ENCODE data around the gene FBXL16. TPM values are rescaled to one million over a fixed set of nuclear protein-coding genes. Genes with fewer than 3 reads are reported as not detected.

Gene FBXL16
- total and polyA plus RNA-seq, 8 donors = 0.60 to 17.7 (median 2.3) TPM

DNA sequence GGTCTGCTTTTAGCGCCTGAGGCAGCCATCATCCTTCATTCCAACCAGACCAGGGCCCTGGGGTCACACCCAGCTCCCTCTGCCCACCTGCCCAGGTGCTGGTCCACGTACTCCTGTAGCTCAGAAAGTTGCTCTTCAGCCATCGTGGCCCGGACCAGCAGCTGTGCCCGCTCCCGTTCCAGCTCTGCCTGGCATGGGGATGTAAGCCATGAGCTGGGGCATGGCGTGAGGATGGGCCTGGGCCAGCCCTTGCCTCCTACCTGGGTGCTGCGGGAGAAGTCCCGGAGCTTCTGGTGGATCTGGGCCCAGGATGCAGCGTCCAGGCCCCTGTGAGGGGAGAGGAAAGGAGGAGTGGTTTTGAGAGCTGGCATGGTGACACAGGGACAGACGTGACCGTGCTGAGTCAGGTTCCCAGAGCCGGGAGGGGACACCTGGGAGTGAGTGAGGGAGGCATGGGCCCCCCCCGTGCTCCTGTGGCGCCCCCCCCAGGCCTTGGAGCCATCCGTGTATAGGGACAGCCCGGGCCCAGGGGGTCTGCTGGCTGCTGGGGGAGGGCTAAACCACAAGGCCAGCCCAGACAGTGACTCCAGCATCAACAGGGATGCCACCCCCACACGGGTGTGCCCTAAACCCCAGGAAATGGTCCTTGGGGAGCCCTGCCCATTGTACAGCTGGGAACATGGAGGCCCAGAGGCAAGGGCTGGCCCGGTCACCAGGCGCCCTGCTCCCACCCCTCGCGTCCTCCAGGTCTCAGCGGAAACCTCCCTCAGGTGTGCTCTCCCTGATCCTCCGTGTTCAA is 17.4 kb upstream of the FBXL16 start:
- FAIRE-seq = no peak
- TF ChIP-seq, protein P1, sequence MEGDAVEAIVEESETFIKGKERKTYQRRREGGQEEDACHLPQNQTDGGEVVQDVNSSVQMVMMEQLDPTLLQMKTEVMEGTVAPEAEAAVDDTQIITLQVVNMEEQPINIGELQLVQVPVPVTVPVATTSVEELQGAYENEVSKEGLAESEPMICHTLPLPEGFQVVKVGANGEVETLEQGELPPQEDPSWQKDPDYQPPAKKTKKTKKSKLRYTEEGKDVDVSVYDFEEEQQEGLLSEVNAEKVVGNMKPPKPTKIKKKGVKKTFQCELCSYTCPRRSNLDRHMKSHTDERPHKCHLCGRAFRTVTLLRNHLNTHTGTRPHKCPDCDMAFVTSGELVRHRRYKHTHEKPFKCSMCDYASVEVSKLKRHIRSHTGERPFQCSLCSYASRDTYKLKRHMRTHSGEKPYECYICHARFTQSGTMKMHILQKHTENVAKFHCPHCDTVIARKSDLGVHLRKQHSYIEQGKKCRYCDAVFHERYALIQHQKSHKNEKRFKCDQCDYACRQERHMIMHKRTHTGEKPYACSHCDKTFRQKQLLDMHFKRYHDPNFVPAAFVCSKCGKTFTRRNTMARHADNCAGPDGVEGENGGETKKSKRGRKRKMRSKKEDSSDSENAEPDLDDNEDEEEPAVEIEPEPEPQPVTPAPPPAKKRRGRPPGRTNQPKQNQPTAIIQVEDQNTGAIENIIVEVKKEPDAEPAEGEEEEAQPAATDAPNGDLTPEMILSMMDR (IDR thresholded peaks at IDR 0.05) = no peak
- 84% methylated on average over 22 to 24 of the region's 24 CpGs for WGBS, 2 donors

DNA sequence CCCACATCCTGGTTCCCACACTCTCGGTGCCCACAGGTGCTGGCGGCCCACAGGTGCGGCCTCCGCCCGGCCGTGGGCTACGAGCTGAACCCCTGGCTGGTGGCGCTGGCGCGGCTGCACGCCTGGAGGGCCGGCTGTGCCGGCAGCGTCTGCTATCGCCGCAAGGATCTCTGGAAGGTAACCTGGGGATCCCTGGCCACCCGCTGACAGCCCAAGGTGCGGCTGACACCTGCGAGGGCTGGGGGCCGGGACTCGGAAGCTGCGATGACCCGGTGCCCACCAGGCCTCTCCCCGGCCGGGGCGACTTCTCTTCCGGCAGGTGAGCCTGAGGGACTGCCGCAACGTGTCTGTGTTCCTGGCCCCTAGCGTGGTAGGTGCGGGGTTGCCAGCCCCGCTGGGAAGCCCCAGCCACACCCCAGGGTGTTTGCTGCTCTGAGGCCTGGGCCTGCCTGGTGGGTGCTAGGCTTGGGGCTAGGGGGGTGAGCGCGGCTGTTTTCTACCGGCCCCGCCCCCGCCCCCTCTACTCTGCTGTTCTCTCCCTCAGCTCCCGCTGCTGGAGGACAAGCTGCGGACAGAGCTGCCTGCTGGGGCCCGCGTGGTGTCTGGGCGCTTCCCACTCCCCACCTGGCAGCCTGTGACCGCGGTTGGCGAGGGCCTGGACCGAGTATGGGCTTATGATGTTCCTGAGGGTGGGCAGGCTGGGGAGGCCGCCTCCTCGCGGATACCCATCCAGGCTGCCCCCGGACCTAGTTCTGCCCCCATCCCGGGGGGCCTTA is 16.4 kb upstream of the FBXL16 start:
- no peaks in the 10 kb centered on the region for H3K36me3 ChIP-seq
- peak overlapping the region in 3 of 4 donors; percentile 83 to 84 (median 83) for H3K27ac ChIP-seq
- H3K9me3 ChIP-seq = no peaks in the 10 kb centered on the region
- peak overlapping the region in 3 of 4 donors; percentile 75 to 89 (median 77) for H3K4me3 ChIP-seq
- intact Hi-C loops (cut with DNase I) = no loop called here
- TF ChIP-seq, protein P1 (IDR thresholded peaks at IDR 0.05) = no peak
- DNase-seq = peak in 2 of 6 donors; percentile 45 to 84
- no peak for ATAC-seq
- FAIRE-seq = no peak
- H3K27me3 ChIP-seq = no peaks in the 10 kb centered on the region
- 92 to 93% methylated on average over 50 to 51 of the region's 51 CpGs for WGBS, 2 donors
- H3K4me1 ChIP-seq = peaks cover 6 to 16% (median 10%) of the 10 kb centered on the region in 3 donors

More for the DNA sequence above, 17.4 kb upstream of the FBXL16 start:
- H3K4me1 ChIP-seq = peaks cover 15 to 26% (median 20%) of the 10 kb centered on the region in 3 donors
- intact Hi-C loops (cut with DNase I) = no loop called here
- no peak overlapping the region for H3K27ac ChIP-seq
- no peaks in the 10 kb centered on the region for H3K27me3 ChIP-seq
- no peaks in the 10 kb centered on the region for H3K36me3 ChIP-seq
- no peak for ATAC-seq
- no peaks in the 10 kb centered on the region for H3K9me3 ChIP-seq
- no peak overlapping the region for H3K4me3 ChIP-seq
- DNase-seq = peak in 2 of 6 donors; percentile 42 to 82

DNA sequence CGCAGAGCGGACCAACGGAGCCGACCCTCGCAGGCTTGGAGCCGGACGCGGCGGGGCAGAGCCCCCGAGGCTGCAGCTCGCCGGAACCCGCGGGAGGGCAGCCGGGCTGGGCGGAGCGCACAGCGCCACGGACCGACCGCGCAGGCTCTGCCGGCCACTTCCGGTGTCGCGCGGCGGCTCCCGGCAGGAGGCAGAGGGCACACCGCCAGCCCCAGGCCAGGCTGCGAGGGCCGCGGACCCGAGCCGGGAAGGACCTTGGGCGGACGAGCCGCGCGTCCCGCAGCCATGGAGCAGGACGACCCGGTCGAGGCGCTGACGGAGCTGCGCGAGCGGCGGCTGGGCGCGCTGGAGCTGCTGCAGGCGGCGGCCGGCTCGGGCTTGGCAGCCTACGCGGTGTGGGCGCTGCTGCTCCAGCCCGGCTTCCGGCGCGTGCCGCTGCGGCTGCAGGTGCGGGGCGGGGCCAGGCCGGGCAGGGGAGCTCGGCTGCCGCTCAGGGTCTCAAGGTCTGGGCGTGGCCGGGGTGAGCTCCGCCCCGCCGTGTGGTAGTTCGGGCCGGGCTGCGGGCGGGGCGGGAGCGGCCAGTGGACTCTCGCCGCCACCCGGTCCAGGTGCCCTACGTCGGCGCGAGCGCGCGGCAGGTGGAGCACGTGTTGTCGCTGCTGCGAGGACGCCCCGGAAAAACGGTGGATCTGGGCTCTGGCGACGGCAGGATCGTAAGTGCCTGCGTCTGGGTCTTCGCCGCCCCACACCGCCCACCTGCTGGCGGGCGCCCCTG is 15.6 kb upstream of the FBXL16 start, which contains the start of gene ANTKMT:
TSS of gene ANTKMT (plus strand) at position 157 of the 775 bp plus-strand sequence. CDS start at position 286, 129 bp downstream.
- ATAC-seq (peak; percentile 86 to 88 (median 86)), DNase-seq (peak; percentile 82 to 94 (median 90))

DNA sequence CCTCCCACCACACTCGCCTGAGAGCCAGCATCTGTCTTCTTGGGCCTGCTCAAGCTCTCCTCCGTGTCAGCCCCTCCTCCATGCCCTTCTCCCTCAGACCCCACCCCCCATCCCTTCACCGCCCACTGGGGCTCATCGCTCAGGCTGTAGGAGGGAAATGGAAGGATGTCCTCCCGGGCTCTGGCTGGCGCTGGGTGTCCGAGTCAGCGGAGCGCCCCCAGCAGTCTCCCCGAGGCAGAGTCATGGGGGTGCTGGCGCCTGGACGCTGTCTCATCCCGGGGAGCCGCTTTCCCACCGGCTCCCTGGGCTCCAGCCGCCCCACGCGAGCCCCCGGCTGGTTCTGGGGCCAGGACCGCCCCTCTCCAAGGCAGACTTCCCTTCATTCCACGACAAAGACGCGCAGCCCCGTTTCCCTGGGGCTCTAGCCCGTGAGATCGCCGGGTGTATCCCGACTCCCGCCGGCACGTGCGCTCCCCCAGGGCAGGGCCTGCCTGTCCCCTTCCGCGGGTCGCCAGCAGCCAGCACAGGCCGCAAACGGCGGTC is 14.9 kb upstream of the FBXL16 start:
- no peaks in the 10 kb centered on the region for H3K27me3 ChIP-seq
- H3K4me3 ChIP-seq = peak overlapping the region; percentile 74 to 89 (median 76)
- DNase-seq (peak in 2 of 6 donors; percentile 43 to 58), FAIRE-seq (no peak), ATAC-seq (peak; percentile 3 to 41 (median 25))
- intact Hi-C loops (cut with DNase I) = no loop called here
- TF ChIP-seq, protein P1 (IDR thresholded peaks at IDR 0.05) = no peak
- 1% methylated on average over 38 of the region's 38 CpGs for WGBS, 2 donors
- H3K36me3 ChIP-seq = no peaks in the 10 kb centered on the region
- peak overlapping the region; percentile 81 to 84 (median 83) for H3K27ac ChIP-seq
- no peaks in the 10 kb centered on the region for H3K9me3 ChIP-seq
- H3K4me1 ChIP-seq = peaks cover 6 to 25% (median 21%) of the 10 kb centered on the region in 3 donors

More for the DNA sequence above, 15.6 kb upstream of the FBXL16 start, which contains the start of gene ANTKMT:
- H3K4me3 ChIP-seq = peak within 1 kb of the TSS; percentile 74 to 89 (median 76)
- WGBS, 2 donors = 9 to 10% methylated on average over 54 to 106 of the region's 106 CpGs
- peaks cover 6 to 21% (median 16%) of the 10 kb centered on the region in 3 donors for H3K4me1 ChIP-seq
- FAIRE-seq = no peak
- H3K9me3 ChIP-seq = no peaks in the 10 kb centered on the region
- intact Hi-C loops (cut with DNase I) = no loop called here
- no peaks in the 10 kb centered on the region for H3K36me3 ChIP-seq
- TF ChIP-seq, protein P1 (IDR thresholded peaks at IDR 0.05) = peak in 1 of 4 donors; percentile 7
- peak within 1 kb of the TSS; percentile 81 to 84 (median 83) for H3K27ac ChIP-seq
- H3K27me3 ChIP-seq = no peaks in the 10 kb centered on the region
